HG02981 (cell line): ENCODE measurements around the gene UTP4.
"Not testable (repeated sequence)": the region's sequence is repeated elsewhere in the genome, so short reads cannot be mapped to it uniquely, and the experiment has no call there.

Source experiments
- ATAC-seq: cut with Tn5 transposase; IDR thresholded peaks from one replicate; pipeline ENCODE4 v1.9.1; 2021; ENCODE audit warnings: mild to moderate bottlenecking, moderate library complexity; ENCODE audit not compliant: unreplicated experiment

UTP4 gene

GRCh38 chr16:69126801-69127200, 5.6 kb upstream of the UTP4 start:
- not testable (repeated sequence) for ATAC-seq

GRCh38 chr16:69127966-69128510, 4.4 kb upstream of the UTP4 start:
- ATAC-seq: no peak

- ATAC-seq: no peak
Observed at GRCh38 chr16:69130461-69130860, 2.0 kb upstream of the UTP4 start.

GRCh38 chr16:69131167-69131838, 1.1 kb upstream of the UTP4 start:
- no peak for ATAC-seq

GRCh38 chr16:69131839-69132423, 518 bp upstream of the UTP4 start:
- peak; percentile 33 for ATAC-seq

- no peak for ATAC-seq
Observed at GRCh38 chr16:69133373-69133954, 1.0 kb downstream of the UTP4 start.

DNA sequence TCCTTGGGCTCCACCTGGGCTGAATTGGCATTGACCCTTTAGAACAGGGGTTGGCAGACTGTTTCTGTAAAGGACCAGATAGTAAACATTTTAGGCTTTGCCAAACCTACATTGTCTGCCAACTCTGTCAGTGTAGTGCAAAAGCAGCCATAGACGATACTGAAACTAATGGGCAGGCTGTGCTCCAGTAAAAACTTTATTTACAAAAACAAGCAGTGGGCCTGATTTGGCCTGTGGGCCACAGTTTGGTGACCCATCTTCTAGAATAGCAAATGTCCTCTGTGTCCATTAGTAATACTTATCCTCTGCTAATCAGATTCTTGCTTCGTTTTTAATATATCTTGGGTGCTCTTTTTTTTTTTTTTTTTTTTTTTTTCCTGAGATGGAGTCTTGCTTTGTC, 6.2 kb downstream of the UTP4 start:
- ATAC-seq: no peak

- not testable (repeated sequence) for ATAC-seq
Observed at GRCh38 chr16:69139464-69139863, 7.0 kb downstream of the UTP4 start.

DNA sequence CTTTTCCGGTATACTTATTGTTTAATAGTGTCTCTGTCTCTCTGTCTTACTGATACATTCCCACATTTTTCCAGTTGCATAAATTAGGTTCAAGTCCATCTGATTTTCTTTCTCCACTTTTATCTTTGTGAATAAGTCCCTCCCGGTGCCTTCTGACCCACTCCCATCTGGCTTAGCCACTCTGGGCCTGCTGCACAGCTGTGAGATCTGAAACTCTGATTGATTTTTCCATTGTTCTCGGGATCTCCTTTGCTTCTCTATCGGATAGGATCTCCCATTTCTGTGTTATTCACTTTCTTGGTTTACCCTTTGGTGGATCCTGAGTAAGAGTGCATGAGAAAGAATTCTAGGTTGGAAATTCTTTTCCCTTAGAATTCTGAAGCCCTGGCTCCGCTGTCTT, 8.6 kb downstream of the UTP4 start:
- ATAC-seq: no peak

DNA sequence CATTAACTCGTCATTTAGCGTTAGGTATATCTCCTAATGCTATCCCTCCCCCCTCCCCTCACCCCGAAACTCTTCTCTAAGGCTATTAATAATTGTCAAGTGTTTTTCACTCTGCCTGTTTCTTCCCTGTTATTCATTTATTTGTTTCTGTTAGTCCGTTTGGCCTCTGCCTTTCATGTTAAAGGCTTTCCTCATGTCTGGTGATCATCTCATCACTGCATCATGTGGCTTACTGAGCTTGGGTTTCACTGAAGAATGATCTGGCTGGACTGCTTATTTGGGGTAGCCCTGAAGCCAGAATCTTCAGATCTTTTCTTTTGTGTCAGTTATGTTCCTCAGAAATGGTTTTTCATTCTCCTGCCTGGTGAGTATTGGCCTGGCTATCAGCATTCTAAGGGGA, 9.5 kb downstream of the UTP4 start:
- no peak for ATAC-seq

DNA sequence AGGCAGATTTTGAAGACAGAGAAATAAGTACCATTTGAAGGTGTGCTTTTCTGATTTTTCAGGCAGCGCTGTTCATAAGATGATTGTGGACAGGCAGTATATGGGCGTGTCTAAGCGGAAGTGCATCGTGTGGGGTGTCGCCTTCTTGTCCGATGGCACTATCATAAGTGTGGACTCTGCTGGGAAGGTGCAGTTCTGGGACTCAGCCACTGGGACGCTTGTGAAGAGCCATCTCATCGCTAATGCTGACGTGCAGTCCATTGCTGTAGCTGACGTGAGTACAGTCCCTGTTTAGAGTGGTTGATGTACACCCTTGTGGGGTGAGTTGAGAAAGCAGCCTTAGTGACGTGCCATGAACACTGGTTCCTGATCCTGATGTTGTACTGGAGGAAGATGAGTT, 10.7 kb downstream of the UTP4 start:
- no peak for ATAC-seq

DNA sequence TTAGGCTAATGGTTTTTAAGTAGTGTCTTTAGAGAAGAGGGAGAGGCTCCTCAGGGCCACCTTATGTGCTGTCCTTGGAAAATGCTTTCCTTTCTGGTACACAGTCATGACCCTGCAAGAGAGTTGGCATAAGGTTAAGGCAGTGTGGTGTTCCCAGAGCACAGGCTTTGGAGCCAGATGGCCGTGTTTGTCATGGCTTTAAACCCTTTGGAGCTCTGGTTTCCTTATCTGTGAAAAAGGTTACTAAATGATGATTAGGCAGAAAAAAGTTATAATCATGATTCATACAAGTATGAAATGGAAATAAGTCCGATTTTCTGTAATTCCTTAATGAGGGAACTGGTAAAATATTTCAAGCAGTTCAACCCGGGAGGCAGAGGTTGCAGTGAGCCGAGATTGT, 13.2 kb downstream of the UTP4 start:
- no peak for ATAC-seq

DNA sequence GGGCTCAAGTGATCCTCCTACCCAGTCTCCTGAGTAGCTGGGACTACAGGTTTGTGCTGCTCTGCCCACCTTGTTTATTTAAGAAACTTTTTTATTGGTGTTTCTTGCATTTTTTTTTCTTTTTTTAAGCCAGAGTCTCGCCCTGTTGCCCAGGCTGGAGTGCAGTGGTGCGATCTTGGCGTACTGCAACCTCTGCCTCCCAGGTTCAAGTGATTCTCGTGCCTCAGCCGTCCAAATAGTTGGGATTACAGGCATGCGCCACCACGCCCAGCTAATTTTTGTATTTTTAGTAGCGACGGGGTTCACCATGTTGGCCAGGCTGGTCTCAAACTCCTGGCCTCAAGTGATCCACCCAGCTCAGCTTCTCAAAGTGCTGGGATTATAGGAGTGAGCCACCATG, 17.2 kb downstream of the UTP4 start:
- not testable (repeated sequence) for ATAC-seq

DNA sequence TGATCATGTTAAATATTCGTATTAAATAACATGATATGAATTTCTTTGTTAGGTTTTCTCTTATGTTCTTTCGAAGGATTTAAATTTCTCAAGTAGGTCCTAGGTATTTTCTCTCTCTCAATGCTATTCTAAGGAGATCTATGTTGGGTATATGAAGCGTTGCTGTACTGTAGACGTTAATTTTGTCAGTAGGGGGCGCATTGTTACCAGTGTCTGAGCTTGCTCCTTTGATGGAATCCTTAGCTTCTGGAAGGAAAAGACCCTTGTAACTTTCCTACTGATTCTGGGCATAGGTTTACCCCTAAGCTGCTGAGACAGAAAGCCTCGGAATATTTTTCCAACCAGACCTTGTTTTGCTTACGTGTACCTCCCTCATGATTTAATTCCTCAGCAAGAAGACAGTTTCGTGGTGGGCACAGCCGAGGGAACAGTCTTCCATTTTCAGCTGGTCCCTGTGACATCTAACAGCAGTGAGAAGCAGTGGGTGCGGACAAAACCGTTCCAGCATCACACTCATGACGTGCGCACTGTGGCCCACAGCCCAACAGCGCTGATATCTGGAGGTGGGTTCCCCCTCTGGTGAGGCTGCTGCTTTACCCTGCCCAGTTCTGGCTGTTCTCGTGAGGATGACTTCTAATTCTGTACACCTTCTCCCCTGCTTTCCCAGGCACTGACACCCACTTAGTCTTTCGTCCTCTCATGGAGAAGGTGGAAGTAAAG, 17.9 kb downstream of the UTP4 start:
- ATAC-seq: no peak

DNA sequence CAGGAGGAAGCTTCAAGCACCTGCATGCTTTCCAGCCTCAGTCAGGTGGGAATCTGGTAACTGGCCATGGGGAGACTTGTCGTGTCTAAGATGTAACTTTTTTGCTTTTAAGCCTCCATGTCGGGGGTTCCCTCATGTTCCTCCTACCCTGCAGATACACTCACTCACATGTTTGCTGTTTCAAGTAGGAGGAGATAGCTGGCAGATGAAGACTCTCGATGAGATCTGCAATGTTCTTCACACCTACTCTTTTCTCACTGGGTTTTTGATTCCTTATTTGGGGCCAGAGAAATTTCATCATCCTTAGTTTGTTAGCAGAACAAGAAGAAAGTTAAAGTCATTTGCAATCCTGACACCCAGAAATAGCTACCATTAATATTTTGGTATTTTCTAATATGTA, 24.7 kb downstream of the UTP4 start:
- no peak for ATAC-seq

GRCh38 chr16:69160192-69160591, 27.7 kb downstream of the UTP4 start:
- ATAC-seq: no peak

- no peak for ATAC-seq
Observed at GRCh38 chr16:69165584-69165983, 33.1 kb downstream of the UTP4 start.

GRCh38 chr16:69166221-69166833, 33.9 kb downstream of the UTP4 start:
- ATAC-seq: no peak

DNA sequence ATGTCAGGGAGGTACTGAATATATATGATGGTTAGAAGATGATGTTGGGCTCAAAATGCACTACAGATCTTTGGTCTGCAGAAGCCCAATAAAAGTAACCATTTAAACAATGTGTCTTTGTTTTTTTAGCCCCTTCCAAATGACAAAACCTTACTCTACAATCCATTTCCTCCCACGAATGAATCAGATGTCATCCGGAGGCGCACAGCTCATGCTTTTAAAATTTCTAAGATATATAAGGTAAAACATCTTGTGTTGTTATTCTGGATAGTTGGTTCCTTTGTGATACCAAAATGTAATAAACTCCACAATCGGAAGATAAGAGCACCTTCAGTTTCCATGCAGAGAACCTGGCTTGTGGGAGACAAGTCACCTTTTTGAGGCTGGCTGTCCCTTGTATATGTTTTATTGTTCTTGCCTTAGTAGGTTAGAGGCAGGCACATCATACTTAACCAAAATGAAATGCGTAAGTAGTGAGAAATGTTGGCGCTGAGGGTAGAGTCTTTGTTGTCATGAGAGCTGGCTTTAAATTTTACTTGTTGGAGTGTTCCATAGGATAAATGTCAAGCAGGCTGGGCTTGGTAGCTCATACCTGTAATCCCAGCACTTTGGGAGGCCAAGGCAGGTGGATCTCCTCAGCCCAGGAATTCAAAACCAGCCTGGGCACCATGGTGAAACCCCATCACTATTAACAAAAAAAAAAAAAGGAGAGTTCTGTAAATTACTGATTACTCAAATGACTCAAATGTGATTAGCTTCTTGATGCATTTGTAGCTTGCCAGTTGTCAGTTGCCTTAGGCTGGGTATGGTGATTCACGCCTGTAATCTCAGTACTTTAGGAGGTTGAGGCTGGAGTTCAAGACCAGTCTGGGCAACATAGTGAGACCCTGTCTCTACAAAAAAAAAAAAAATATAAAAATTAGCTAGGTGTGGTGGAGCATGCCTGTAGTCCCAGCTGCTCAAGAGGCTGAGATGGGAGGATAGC, 34.8 kb downstream of the UTP4 start:
- ATAC-seq: no peak

DNA sequence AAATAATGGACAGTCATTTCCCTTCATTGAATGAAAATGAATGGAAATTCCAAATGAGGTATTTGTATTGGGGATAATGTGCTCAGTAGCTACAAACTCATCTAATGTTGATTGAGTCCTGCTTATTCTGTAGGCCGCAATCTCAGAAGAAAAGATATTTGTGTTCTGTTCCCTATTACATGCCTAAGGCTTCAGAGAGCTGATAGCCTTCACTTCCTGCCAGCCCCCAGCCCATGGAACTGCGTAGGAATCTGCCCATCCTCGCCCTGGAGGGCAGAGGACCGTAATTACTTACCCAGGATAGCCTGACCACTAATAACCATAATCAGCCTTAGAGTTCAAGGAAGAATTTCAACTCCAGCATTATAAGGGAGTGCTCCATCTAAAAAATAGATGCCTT, 36.6 kb downstream of the UTP4 start:
- no peak for ATAC-seq
